Stimulated activated CD8-positive, alpha-beta memory T cell treated with anti-CD3 and anti-CD28 coated beads, Interleukin-4, amount 100 ng/mL, for 1 hour (primary cell): ENCODE results near the gene PALMD.

Source experiments
- DNase-seq, 2 donors: peaks; one replicate each; pipeline ENCODE4 v3.0.0-alpha.2; 2020; ENCODE audit warnings: low read depth in 2 of 2, low spot score in 1 of 2

PALMD gene

GRCh38 chr1:99738858-99739465 is 93.0 kb downstream of the PALMD start:
- no peak for DNase-seq

GRCh38 chr1:99740141-99740540 is 94.2 kb downstream of the PALMD start:
- no peak for DNase-seq
